IPS-18a (cell line): Measurements from ENCODE around the gene CDH26.

ENCODE experiments used
- H3K27ac ChIP-seq: one replicate; pipeline ENCODE4 v1.5.1; 2013; ENCODE audit warnings: low read length
- H3K27me3 ChIP-seq: one replicate; pipeline ENCODE4 v1.6.1; 2013; ENCODE audit warnings: mild to moderate bottlenecking, low read length; ENCODE audit not compliant: control insufficient read depth, insufficient read depth
- H3K36me3 ChIP-seq: one replicate; pipeline ENCODE4 v1.6.1; 2013; ENCODE audit warnings: low read depth, low read length; ENCODE audit not compliant: control insufficient read depth
- H3K4me1 ChIP-seq: one replicate; pipeline ENCODE4 v1.6.1; 2013; ENCODE audit warnings: low read depth, low read length; ENCODE audit not compliant: control insufficient read depth
- H3K4me3 ChIP-seq: one replicate; pipeline ENCODE4 v1.5.1; 2013; ENCODE audit warnings: low read length
- H3K9ac ChIP-seq: one replicate; pipeline ENCODE4 v1.6.1; 2013; ENCODE audit warnings: mild to moderate bottlenecking, low read length, moderate library complexity
- H3K9me3 ChIP-seq: one replicate; pipeline ENCODE4 v1.6.1; 2013; ENCODE audit warnings: low read depth, low read length; ENCODE audit not compliant: control insufficient read depth

Gene CDH26

DNA sequence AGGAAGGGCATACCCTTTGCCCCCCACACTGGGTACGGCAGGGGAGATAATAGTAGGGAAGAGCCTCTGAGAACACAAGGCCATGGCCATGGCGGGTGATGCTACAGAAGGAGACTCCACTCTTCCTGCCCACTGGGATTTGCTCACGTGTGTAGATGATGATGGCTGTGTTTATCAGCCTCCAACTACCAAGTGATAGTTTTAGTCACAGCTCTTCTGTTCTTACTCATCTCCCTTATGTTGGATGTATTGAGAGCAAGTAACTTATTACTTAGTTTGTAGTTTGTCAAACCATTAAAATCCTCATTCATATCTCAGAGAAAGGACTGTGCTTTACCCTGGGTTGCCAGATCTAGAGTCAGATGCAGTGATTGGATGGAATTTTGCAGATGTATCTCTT, 66.0 kb downstream of the CDH26 start:
- no peaks in the 10 kb centered on the region for H3K36me3 ChIP-seq
- no peak overlapping the region for H3K9ac ChIP-seq
- no peak overlapping the region for H3K4me3 ChIP-seq
- H3K9me3 ChIP-seq: no peaks in the 10 kb centered on the region
- no peaks in the 10 kb centered on the region for H3K27me3 ChIP-seq
- H3K4me1 ChIP-seq: no peaks in the 10 kb centered on the region
- no peak overlapping the region for H3K27ac ChIP-seq

DNA sequence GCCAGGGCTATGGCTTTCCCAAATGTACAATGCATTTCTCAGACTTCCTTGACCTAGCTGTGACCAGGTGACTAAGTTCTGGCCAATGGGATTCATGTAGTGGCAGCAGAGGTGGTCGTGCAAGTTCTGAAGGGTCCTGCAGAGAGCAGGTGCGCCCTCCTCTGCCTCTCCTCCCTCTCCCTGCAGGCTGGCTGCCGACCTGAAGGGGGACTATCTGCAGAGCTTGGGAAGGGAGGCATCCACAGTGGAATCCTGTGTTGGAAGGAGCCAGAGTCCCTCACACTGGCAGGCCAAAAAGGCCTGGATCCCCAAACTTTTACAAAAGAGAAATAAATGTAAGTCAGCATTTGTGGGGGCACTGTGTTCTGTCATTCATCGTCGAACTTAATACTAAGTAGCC, 66.6 kb downstream of the CDH26 start:
- H3K9me3 ChIP-seq: no peaks in the 10 kb centered on the region
- H3K27me3 ChIP-seq: no peaks in the 10 kb centered on the region
- H3K4me3 ChIP-seq: no peak overlapping the region
- no peak overlapping the region for H3K9ac ChIP-seq
- H3K4me1 ChIP-seq: no peaks in the 10 kb centered on the region
- H3K27ac ChIP-seq: no peak overlapping the region
- no peaks in the 10 kb centered on the region for H3K36me3 ChIP-seq

DNA sequence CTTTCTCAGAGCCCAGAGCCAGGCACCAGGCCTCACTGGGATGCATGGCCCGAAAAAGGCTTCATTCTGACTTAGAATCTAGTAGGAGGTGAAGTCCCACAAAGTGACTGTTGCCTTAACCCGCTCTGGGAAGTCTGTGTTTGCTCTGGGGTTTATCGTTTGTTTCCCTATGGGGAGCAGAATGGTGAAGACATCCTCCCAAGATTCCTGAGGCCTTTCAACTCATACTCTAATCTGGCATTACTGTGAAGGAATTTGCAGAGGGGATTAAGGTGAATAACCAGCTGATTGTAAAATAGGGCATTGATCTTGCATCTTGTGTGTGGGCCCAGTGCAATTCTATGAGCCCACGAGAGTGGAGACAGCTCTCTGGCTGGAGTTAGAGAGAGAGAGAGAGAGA, 67.8 kb downstream of the CDH26 start:
- Histone ChIP-seq H3K9ac (no peak overlapping the region), H3K27ac (no peak overlapping the region), H3K4me3 (no peak overlapping the region), H3K9me3 (no peaks in the 10 kb centered on the region), H3K36me3 (no peaks in the 10 kb centered on the region), H3K27me3 (no peaks in the 10 kb centered on the region), H3K4me1 (no peaks in the 10 kb centered on the region)

DNA sequence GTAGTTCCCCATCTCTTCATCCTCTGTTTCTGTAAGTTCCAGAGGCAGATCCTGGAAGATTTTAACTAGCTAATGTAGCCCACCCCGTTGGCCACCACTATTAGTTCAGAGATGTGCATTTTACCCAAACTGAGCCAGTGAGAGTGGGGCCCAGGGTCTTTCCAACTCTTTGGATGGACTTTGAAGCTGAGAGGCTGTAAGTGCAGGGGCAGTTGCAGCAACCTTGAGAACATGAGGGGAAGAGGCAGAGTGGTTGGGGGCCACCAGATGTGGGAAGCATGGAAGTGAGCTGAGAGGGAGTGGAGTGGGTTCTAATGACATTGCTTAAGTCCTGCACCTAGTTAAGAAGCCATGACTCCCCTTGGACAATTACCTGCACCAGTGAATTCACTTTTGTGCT, 72.2 kb downstream of the CDH26 start:
- Histone ChIP-seq H3K9me3 (no peaks in the 10 kb centered on the region), H3K27me3 (no peaks in the 10 kb centered on the region), H3K4me3 (no peak overlapping the region), H3K36me3 (no peaks in the 10 kb centered on the region), H3K4me1 (no peaks in the 10 kb centered on the region), H3K27ac (no peak overlapping the region), H3K9ac (no peak overlapping the region)

DNA sequence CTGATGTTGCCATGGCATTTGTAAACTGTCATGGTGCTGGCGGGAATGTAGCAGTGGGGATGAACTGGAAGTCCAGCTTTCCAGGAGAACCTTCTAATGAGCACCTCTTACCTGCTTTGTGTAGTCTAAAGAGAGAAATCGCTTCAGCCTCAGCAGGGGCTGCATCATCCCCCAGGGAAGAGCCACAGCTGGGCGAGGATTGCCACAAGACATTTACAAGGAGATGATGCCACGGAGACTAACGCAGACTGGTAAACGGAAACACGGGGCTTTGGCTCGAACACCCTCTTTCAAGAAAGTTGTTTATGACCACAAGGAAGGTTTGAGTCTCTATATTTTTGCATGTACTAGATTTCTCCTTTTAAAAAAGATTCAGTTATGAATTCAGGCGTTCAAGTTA, 72.9 kb downstream of the CDH26 start:
- Histone ChIP-seq H3K4me3 (no peak overlapping the region), H3K4me1 (no peaks in the 10 kb centered on the region), H3K27ac (no peak overlapping the region), H3K27me3 (no peaks in the 10 kb centered on the region), H3K9me3 (no peaks in the 10 kb centered on the region), H3K36me3 (no peaks in the 10 kb centered on the region), H3K9ac (no peak overlapping the region)

DNA sequence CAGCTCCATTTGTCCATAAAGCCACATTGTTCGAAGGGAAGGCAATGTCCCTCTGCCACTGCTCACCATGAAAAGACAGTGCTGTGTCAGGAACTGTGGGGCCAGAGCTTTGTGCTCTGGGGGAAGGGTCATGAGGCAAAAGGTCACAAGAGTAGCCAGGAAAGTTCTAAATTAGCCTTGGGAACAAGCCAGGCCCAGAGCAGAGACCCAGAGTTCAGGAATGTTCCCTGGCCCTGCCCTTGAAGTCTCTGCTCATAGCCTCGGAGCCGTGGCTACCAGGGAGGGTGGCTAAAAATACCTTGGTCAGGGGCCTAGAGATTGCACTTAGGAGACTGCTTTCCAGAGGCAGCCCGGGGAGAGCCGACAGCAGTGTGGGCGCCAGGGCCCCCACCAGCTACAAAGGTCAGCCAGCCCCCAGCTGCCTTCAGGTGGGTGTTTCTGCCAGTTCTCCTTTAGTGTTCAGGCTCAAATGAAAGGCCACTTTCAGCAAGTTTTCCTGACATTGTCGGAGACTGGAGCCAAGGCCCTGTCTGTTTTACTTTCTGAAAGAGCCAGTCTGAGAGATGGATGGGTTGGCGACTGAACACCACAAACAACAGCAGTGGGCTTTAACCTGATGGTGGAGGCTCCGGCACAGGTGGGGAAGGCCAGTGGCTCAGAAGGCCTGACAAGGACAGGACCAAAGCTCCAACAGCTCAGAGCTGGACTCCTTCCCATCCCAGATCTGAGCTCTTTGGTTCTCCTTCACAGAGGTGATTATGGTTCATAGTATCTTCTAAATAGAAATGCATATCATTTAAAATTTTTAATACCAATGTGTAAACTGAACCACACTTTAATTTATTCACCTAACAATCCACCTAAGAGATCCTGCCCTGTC, 76.2 kb downstream of the CDH26 start:
- Histone ChIP-seq H3K4me1 (no peaks in the 10 kb centered on the region), H3K27me3 (no peaks in the 10 kb centered on the region), H3K9me3 (no peaks in the 10 kb centered on the region), H3K4me3 (no peak overlapping the region), H3K9ac (no peak overlapping the region), H3K27ac (no peak overlapping the region), H3K36me3 (no peaks in the 10 kb centered on the region)

DNA sequence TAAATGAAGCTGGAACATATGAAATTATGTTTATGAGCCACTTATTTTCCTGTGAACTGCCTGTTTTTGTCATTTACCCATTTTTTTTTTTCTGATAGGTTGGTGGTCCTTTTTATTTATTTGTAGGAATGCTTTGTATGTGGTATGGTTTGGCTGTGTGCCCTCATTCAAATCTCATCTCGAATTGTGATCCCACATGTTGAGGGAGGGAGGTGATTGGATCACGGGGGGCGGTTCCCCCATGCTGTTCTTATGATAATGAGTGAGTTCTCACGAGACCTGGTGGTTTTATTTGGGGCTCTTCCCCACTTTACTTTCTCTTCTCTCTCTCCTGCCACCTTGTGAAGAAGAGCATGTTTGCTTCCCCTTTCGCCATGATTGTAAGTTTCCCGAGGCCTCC, 77.3 kb downstream of the CDH26 start:
- H3K27ac ChIP-seq: no peak overlapping the region
- H3K4me1 ChIP-seq: no peaks in the 10 kb centered on the region
- H3K4me3 ChIP-seq: no peak overlapping the region
- no peak overlapping the region for H3K9ac ChIP-seq
- H3K9me3 ChIP-seq: no peaks in the 10 kb centered on the region
- no peaks in the 10 kb centered on the region for H3K27me3 ChIP-seq
- no peaks in the 10 kb centered on the region for H3K36me3 ChIP-seq

DNA sequence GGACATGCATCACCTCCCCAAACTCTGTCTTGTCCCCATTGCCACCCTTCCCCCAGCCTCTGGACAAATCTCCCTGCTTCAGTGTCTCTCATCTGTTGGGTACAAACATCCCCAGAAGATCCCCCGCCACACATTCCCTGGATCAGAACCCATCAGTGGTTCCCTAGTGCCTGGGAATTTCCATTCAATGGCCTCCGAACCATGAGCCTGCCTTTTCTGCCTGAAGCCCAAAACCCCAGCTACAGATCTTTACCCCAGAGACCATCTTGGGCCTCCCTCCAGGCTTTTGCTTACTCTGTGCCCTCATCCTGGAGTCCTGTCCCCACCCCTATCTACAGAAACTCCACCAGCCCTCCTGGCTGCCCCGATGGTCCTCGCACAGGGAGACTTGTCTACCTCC, 78.1 kb downstream of the CDH26 start:
- no peaks in the 10 kb centered on the region for H3K36me3 ChIP-seq
- H3K9me3 ChIP-seq: no peaks in the 10 kb centered on the region
- no peak overlapping the region for H3K27ac ChIP-seq

DNA sequence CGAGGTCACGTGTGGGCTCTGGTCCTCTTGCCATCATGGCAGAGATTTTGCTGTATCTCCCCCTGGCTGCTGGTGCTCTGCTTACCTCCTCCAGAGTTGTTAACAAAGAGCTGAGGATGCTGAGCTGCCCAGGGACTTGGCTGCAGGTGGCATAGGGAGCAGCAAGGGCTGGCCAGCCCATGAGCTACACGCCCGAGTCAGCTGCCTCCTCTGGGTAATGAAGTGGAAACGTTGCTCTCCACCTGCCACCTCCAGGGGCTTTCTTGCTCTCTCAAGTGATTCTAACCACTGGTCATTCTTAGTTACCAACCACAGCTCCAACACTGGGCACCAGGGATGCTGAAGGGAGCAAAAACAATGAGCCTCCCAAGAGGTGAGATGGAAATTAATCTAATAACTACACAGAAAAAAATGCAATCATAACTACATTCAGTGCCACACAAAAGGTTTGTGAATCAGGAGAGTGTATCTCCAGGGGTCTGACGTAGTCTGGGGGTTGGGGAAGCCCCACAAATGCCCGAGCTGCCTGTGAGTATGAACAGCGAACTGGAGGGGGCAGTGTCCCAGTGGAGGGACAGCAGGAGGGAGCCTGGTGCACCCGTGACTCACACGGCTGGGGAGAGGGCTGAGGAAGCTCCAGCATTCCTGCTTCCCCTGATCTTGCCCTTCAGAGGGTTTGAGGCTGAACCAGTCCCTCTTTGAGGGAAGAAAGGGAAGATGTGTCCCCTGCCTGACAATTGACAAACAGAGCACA, 78.7 kb downstream of the CDH26 start:
- no peaks in the 10 kb centered on the region for H3K36me3 ChIP-seq
- no peaks in the 10 kb centered on the region for H3K9me3 ChIP-seq
- no peak overlapping the region for H3K4me3 ChIP-seq
- H3K27me3 ChIP-seq: no peaks in the 10 kb centered on the region
- H3K9ac ChIP-seq: no peak overlapping the region
- no peak overlapping the region for H3K27ac ChIP-seq
- H3K4me1 ChIP-seq: no peaks in the 10 kb centered on the region

More for the DNA sequence above, 78.1 kb downstream of the CDH26 start:
- Histone ChIP-seq H3K9ac (no peak overlapping the region), H3K4me1 (no peaks in the 10 kb centered on the region), H3K4me3 (no peak overlapping the region), H3K27me3 (no peaks in the 10 kb centered on the region)

DNA sequence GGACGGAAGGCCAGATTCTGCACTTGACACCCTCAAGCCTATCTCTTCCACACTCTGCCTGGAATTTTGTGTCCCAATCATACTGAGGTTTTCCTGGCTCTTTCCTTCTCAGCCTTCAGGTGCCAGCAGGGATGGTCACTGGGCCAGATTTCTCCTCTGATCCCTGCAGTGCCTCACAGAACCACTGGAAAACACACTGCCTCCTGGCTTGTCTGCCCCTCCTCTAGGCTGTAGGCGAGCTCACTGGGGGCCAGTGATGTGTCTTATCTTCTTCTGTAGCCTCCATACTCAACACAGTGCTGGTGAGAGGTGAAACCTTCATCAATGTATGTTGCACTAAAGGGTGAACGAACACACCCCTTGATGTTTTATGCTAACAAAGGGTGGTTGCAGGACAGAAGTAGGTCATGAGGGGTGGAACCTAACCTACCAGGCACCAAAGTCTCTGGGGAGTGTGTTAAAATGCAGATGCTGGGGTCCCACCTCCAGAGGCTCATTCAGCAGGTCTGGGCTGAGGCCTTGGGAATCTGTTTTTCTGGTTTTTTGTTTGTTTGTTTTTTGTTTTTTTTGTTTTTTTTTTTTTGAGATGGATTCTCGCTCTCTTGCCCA, 80.3 kb downstream of the CDH26 start:
- Histone ChIP-seq H3K4me1 (no peaks in the 10 kb centered on the region), H3K27ac (no peak overlapping the region), H3K9me3 (no peaks in the 10 kb centered on the region), H3K27me3 (no peaks in the 10 kb centered on the region), H3K36me3 (no peaks in the 10 kb centered on the region), H3K4me3 (no peak overlapping the region), H3K9ac (no peak overlapping the region)

DNA sequence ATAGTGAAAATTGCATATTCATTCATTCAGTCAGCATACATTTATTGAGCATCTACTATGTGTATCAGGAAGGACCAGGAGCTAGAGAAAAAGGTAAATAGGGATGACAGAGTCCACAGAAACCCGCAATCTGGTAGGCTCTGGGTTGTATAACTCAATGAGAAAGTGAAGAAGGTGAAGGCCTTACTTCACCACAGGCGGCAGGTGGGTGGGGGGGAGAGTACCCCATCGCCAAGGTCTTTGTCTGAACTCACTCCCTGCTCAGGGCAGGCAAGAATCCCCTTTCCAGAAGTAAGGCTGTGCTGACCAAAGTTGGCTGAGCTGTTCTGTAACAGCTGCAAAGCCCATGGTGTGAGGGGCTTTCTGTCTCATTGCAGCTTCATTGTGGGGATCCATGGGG, 81.3 kb downstream of the CDH26 start:
- Histone ChIP-seq H3K9me3 (no peaks in the 10 kb centered on the region), H3K4me1 (no peaks in the 10 kb centered on the region), H3K4me3 (no peak overlapping the region), H3K36me3 (no peaks in the 10 kb centered on the region), H3K27ac (no peak overlapping the region), H3K27me3 (no peaks in the 10 kb centered on the region), H3K9ac (no peak overlapping the region)
